HFFc6 (cell line): ENCODE results near the gene CXCL1. TPM values are rescaled to one million over a fixed set of nuclear protein-coding genes. Genes with fewer than 3 reads are reported as not detected.

Experiments used
- DNase-seq: peaks from one replicate; pipeline ENCODE4 v3.0.0-alpha.2; 2018
- H3K27ac Mint-ChIP-seq: 2 replicates; pipeline ENCODE4 v1.8.0; 2020; ENCODE audit warnings: mild to moderate bottlenecking, mixed read lengths
- H3K27me3 Mint-ChIP-seq: 2 replicates; pipeline ENCODE4 v1.8.0; 2021; ENCODE audit warnings: mild to moderate bottlenecking, moderate library complexity, mixed read lengths; ENCODE audit not compliant: insufficient read depth
- H3K36me3 Mint-ChIP-seq: 2 replicates; pipeline ENCODE4 v1.8.0; 2021; ENCODE audit warnings: low read depth, mixed read lengths
- H3K4me1 Mint-ChIP-seq: 2 replicates; pipeline ENCODE4 v1.8.0; 2020; ENCODE audit warnings: low read depth, mixed read lengths
- H3K4me3 Mint-ChIP-seq: 2 replicates; pipeline ENCODE4 v1.8.0; 2020; ENCODE audit warnings: mild to moderate bottlenecking, moderate library complexity, mixed read lengths
- H3K9me3 Mint-ChIP-seq: 2 replicates; pipeline ENCODE4 v1.8.0; 2020; ENCODE audit warnings: mild to moderate bottlenecking, mixed read lengths
- total RNA-seq, 6 experiments: library from RNA; stranded (reverse); fragmentation: NEBNext Ultra II Directional; extraction: Animal tissue kit (Norgen Biotek cat#: 25700); gene quantifications; 2 replicates in 1 of 6; 3 replicates in 5 of 6; pipeline ENCODE4 v1.2.3, GENCODE V29; 2021
- TF ChIP-seq, protein P1 (sequence below): fragments of 200-600 bp; sonication (generic); IDR thresholded peaks from 2 replicates; pipeline ENCODE4 v1.5.0; 2021; ENCODE audit warnings: antibody characterized with exemption, mild to moderate bottlenecking

Gene CXCL1
- total RNA-seq, 6 experiments from 2014 or later: 0.71 to 5.0 (median 4.3) TPM

DNA sequence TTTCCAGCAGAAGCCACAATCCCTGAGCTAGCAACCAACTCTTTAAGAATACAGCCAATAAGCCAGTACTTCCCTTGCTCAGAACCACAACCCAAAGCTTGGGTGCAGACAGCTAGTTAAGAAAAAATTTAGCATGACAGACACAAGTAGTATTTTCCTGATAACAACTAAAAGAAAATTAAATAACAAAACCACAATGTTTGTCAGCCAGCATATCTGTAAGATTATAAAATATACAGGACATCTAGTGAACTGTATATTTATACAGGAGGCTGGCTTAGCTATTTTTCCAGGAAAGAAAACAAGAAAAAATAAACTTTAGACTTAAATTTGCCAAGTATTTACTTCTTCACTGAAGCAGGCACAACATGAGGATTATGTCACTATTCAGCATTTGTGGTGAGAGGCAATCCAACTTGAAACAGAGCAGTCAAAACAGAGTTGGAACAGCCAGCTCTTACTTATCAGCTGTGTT, 9.5 kb upstream of the CXCL1 start:
- Mint-ChIP-seq H3K4me1 (peaks cover 44% of the 10 kb centered on the region), H3K9me3 (peaks cover 5% of the 10 kb centered on the region; the same call in 1 of the 2 replicates), H3K4me3 (no peak overlapping the region), H3K27ac (peak overlapping the region; percentile 9; the same call in 1 of the 2 replicates), H3K36me3 (no peaks in the 10 kb centered on the region), H3K27me3 (no peaks in the 10 kb centered on the region; the same call in 1 of the 2 replicates)
- TF ChIP-seq, protein P1, sequence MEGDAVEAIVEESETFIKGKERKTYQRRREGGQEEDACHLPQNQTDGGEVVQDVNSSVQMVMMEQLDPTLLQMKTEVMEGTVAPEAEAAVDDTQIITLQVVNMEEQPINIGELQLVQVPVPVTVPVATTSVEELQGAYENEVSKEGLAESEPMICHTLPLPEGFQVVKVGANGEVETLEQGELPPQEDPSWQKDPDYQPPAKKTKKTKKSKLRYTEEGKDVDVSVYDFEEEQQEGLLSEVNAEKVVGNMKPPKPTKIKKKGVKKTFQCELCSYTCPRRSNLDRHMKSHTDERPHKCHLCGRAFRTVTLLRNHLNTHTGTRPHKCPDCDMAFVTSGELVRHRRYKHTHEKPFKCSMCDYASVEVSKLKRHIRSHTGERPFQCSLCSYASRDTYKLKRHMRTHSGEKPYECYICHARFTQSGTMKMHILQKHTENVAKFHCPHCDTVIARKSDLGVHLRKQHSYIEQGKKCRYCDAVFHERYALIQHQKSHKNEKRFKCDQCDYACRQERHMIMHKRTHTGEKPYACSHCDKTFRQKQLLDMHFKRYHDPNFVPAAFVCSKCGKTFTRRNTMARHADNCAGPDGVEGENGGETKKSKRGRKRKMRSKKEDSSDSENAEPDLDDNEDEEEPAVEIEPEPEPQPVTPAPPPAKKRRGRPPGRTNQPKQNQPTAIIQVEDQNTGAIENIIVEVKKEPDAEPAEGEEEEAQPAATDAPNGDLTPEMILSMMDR: no peak
- DNase-seq: peak; percentile 54

DNA sequence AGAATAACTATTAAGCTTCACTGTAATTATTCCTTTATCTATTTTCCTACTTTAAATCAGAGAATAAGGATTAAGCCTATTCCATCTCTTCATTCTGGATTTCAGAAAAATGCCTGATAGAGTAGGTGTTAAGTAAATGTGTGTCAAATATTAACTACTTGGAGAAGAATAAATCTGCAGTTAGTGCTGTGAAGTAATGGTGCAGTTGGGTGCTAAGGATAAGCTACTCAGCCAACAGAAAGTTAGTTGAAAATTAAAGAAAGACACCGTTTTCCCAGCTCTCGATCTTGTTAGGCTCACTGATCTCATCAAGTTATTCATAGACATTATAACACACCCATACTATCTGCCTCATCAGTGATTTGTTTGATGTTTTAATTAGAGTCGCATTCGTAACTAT, 9.0 kb upstream of the CXCL1 start:
- H3K27ac Mint-ChIP-seq: no peak overlapping the region
- H3K27me3 Mint-ChIP-seq: no peaks in the 10 kb centered on the region; the same call in 1 of the 2 replicates
- DNase-seq: no peak
- H3K36me3 Mint-ChIP-seq: no peaks in the 10 kb centered on the region
- TF ChIP-seq, protein P1: no peak
- H3K4me1 Mint-ChIP-seq: peaks cover 44% of the 10 kb centered on the region
- H3K4me3 Mint-ChIP-seq: no peak overlapping the region
- H3K9me3 Mint-ChIP-seq: peaks cover 5% of the 10 kb centered on the region; the same call in 1 of the 2 replicates

DNA sequence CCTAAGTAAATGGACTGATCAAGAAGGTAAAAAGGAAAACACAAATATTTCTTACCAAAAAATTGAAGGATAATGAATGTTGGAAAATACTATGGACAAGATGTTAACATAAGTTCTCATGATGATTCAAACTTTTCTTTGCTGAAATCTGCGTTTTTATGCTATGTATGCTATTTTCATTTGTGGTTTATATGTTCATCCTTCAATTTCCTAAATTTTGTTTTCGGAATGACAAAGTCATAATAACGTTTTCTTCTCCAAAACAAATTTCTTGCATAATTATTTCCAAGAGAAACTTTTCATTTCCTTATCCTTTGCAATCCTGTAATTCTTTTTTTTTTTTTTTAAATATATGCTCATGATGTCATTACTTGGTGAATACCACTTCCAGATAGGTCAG, 8.3 kb upstream of the CXCL1 start:
- peaks cover 38% of the 10 kb centered on the region for H3K4me1 Mint-ChIP-seq
- H3K36me3 Mint-ChIP-seq: no peaks in the 10 kb centered on the region
- no peaks in the 10 kb centered on the region for H3K27me3 Mint-ChIP-seq
- peaks cover 5% of the 10 kb centered on the region; the same call in 1 of the 2 replicates for H3K9me3 Mint-ChIP-seq
- TF ChIP-seq, protein P1: no peak
- no peak overlapping the region for H3K27ac Mint-ChIP-seq
- DNase-seq: no peak
- H3K4me3 Mint-ChIP-seq: no peak overlapping the region

DNA sequence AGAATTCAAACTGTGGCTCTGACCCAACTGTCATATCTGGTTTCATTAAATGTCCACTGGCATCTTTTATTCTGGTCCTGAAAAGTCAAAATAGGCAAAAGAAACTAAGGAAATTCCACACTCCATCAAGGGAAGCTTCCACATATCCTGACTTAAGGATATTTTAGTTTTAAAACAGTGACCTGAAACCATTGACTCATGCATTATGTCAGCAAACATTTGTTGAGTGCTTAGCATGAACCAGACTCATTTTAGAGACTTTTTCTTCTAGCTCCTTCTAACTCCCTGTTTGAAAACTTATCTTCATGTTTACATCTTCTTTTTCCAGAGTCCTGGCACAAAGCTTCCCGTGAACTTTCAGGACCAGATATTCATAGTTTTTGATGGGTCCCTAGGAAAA, 6.9 kb upstream of the CXCL1 start:
- H3K27ac Mint-ChIP-seq: no peak overlapping the region
- TF ChIP-seq, protein P1: no peak
- no peaks in the 10 kb centered on the region for H3K27me3 Mint-ChIP-seq
- H3K4me3 Mint-ChIP-seq: no peak overlapping the region
- H3K4me1 Mint-ChIP-seq: peaks cover 29% of the 10 kb centered on the region
- H3K9me3 Mint-ChIP-seq: no peaks in the 10 kb centered on the region; the same call in 1 of the 2 replicates
- DNase-seq: no peak
- H3K36me3 Mint-ChIP-seq: no peaks in the 10 kb centered on the region

DNA sequence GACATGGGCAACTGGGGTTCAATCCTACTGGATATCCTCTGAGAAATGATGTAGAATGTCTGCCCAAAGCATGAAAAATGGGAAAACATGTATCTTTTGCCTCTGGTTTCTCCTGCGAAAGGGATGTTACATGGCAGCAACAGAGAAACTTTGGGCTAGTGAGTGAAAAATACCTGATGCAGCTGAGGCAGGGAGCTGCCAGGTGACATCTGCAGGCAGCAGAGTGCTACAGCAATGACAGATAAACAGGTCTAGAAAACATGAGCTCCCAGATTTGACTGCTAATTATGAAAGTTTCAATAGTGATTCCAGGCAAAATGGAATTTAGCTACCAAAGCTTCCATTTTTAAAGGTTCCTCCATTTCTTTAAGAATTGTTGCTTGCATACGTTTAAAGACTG, 4.8 kb upstream of the CXCL1 start:
- peaks cover 2% of the 10 kb centered on the region; the same call in 1 of the 2 replicates for H3K27me3 Mint-ChIP-seq
- H3K4me1 Mint-ChIP-seq: peaks cover 35% of the 10 kb centered on the region
- H3K9me3 Mint-ChIP-seq: no peaks in the 10 kb centered on the region
- TF ChIP-seq, protein P1: peak; percentile 65
- no peaks in the 10 kb centered on the region for H3K36me3 Mint-ChIP-seq
- DNase-seq: no peak
- H3K4me3 Mint-ChIP-seq: no peak overlapping the region
- no peak overlapping the region for H3K27ac Mint-ChIP-seq
